Urothelium cell line (cell line): ENCODE measurements around the gene MRPL36.
A peak's percentile ranks its signal among the peaks of the same experiment; 100 is the strongest.

Experiments
- DNase-seq: peaks from one replicate; pipeline ENCODE4 v3.0.0; 2011; ENCODE audit warnings: low spot score, mixed read lengths
- FAIRE-seq: peaks from 2 replicates; lab custom pipeline; 2011; peaks lifted over from hg19 to GRCh38; lab: Jason Lieb, UNC

MRPL36 gene

DNA sequence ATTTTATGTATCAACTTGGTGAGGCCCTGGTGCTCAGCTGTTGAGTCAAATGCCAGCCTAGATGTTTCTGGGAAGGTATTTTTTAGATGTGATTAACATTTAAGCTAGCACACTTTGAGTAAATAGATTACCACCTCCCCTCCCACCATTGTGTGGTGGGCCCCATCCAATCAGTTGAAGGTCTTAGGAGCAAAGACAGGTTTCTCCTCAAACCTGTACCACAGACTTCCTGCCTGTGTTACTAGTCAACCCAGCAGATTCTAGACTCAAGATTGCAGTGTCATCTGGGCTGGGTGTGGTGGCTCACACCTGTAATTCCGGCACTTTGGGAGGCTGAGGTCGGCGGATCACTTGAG is 33.8 kb downstream of the MRPL36 start:
- FAIRE-seq (no peak), DNase-seq (no peak)

DNA sequence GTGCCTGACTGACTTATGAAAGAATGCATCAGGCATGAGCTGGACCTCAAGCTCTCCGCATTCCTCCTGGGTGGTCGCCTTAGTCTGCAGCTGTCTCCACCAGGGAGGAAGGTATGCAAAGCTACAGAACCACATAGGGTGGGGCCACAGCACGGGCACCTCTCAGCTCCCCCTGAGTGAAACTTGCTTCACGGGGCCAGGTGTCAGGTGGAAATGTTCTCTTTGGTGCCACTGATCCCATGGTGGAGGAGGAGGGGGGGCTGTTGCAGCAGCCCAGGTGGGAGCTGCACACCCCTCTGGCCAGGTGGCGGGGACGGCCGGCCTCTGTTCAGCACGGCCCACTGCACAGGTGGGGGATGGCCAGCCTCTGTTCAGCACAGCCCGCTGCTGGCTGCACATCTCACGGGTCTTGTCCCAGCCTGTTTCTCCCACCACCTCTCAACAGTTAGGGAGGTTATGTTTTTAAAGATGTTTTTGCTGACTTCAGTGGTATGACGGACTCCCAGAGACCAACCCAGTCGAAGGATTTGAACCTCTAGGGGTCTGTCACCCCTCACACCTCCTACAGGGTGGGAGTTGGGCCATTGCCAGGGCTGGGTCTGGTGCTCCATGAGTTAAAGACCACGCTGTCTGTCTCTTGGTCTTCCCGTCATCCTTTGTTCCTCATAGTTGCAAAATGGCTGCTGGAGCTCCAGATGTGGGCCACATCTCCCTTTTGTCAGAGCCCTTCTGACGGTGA is 34.3 kb downstream of the MRPL36 start:
- DNase-seq (no peak), FAIRE-seq (peak; percentile 44)

DNA sequence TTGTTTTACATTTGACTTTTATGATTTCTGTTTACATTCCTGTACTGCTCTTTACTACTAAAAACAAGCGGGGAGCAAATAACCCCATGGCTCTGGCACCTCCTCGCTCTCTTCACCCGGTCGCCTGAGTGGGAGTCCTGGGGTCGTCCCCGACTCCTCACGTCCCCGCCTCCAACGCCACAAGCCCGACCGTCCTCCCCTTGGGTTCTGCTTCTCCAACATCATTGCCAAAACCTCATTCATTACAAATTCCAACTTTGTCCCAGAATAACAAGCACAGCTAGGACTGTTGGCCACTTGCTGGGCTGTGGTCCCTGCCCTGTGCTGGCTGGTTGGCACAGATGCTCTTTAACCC is 35.1 kb downstream of the MRPL36 start:
- FAIRE-seq = no peak
- no peak for DNase-seq

DNA sequence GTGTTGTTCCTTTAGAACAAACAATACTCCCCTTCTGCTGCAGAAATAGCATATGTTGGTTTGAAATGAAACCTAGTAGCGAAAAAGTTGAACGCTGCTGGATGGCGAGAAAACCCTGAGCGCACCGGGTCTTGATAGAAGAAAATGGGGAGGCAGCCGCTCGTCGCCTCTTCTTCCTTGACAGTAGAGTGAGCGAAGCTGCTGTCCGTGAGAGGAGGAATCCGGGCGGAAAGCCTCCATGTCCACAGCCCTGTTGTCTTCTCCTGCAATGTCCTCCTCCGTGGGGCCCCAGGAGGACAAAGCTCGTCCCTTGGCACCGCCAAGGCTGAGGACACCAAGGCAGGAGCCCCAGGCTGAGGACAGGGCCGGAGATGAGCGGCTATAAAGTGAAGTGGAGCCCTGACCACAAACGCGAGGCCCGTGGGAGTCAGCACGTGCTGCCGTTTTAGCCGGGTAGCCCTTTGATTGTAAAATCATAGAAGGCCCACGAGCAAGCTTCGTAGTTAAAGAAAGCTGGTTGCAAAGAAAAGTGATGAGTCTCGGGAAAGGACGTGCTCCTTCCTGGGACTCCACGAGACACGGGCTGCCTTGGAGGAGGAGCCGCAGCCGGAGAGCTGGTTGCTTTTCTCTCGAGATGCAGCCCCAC is 35.6 kb downstream of the MRPL36 start:
- DNase-seq (no peak), FAIRE-seq (no peak)

DNA sequence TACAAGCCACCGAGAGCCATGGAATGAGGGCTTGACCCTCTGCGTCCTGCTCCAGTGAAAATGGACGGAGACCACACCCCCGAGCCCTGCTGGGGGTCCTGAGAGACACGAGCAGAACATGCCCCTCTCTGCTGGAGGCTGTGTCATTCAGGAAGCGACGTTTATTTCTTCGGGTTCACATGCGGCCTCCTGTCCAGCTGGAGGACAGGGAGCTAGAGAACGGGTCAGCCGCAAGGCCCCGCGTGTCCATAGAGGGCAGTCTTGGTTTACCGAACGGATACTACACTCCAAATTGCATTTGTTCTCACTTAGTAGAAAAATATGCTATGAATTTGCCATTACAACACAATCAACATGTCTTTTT is 36.1 kb downstream of the MRPL36 start:
- peak; percentile 67 for DNase-seq
- no peak for FAIRE-seq

DNA sequence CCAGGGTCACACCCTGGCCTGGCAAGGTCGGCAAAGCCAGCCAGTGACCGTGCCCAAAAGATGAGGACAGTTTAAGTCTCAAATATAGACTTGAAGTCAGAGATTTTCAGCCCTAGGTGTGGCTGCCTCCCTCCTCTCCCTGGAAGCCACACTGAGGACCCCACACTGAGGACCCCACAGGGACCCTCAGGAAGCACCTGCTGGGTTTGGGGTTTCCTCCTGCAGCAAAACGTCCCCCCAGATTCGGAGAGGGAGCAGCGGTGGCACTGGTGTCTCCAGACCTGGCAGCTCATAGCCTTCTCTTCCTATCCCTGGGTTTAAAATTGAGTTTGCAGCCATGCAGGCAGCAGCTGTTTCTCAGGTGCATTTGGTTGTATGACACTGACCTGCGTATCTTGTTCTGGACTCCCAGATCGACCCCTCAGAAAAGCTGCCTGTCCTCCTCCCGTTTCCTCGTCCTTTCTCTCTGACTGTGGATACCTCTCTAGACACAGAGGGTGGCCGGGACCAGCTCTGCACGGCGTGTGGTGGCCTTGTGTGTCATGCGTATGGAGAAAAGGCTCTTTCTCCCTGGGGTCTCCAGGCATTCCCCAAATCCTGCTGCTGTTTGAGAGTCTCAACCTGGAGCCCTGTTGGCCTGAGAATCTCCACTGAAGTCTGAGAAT is 36.6 kb downstream of the MRPL36 start:
- DNase-seq (no peak), FAIRE-seq (no peak)

DNA sequence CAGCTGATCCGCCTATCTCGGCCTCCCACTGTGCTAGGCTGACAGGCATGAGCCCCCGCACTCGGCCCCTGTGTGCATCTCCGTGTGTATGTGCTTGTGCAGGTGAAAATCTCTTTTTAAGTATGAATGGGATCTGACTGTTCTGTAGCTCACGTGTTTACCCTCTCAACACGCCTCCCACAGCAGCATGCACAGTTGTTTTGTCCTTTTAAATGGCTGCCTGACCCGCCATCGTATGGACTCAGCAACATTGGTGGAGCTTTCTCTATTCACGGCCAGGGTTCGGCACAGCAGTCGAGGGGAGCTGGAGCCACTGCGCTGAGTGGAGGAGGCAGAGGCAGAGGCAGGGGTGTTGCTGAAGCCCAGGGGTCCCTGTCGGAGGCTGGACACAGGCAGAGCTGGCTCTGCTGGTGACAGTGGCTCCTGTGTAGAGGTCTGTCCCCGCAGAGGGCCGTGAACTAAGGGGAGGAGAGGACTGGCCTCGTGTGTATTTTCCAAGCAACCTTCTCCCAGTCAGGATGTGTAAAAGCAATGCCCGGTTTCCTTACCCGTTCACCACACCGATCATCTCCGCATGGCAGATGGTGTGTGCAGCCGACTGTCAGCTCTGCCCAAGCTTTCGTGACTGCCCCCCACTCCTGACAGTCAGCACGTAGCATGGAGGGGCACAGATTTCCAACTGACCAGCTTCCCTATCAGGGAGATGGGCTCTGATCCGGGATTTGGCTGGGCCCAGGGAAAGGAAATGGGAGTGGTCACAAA is 37.3 kb downstream of the MRPL36 start:
- FAIRE-seq (peak; percentile 20), DNase-seq (no peak)

DNA sequence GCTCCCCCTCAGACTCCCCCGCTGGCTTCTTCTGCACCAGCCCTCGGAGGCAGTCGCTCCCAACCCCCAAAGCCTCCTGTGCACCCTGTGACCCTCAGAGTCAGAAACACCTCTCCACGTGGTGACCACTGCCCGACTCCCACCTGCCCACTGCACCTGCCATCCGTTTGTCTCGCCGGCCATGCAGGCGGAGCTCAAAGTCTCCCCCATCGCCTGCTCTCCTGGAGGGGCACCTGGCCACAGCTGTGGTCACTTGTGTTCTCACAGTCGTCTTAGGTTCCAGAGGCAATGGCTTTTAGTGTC is 38.2 kb downstream of the MRPL36 start:
- FAIRE-seq (no peak), DNase-seq (no peak)

DNA sequence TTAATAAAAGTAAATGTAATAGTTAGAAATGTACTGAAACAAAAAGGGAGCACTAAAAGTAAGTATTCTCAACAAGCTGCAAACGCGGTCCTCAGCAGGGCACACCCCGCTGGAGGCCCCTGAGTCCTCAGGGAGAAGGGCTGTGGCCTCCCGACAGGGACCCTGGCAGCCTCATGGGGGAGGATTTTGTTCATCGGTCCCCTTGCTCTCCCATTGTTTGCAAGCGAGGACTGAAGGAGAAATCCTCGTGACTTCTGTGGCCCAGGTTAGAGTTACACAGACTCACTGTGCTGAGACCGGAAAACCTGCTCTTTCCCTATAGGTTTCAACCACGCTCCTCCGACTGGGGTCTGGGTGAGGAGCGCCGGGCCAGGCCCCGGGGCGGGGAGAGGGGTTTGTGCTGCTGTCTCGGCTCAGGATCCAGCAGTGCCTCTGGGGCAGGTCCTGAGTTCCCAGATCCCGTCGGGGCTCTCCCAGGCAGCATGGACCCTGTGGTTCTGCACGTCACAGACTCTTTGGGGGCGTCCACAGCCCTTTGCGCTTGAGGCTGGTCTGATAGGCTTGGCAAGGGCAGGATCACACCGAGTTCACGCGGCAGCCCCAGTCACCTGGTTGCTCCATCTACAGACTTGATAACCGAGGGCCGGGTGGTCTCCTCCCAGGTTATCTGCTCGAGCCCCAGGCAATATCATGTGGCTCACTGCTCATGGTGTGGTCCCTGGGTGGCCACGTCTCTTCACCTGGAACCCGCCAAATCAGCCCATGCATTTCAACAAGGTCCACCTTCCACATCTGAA is 38.8 kb downstream of the MRPL36 start:
- FAIRE-seq (no peak), DNase-seq (no peak)

DNA sequence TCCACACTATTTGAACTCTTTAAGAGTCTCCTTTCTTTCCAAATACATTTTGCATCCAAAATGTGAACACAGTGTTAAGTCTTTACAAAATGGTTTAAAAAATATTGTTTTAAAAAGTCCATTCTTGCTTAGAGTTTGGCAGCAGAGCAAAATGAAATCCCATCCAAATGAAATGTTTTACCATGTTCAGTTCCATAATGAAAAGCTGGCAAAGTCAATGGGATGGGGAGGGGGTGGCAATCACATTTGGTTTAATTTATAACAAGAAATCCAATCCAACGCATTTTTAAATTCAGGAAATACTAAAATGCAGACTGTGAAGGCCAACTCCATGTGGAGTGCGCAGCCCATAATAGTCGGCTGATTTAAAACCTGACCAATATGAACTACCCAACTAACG is 39.4 kb downstream of the MRPL36 start:
- DNase-seq (no peak), FAIRE-seq (no peak)

DNA sequence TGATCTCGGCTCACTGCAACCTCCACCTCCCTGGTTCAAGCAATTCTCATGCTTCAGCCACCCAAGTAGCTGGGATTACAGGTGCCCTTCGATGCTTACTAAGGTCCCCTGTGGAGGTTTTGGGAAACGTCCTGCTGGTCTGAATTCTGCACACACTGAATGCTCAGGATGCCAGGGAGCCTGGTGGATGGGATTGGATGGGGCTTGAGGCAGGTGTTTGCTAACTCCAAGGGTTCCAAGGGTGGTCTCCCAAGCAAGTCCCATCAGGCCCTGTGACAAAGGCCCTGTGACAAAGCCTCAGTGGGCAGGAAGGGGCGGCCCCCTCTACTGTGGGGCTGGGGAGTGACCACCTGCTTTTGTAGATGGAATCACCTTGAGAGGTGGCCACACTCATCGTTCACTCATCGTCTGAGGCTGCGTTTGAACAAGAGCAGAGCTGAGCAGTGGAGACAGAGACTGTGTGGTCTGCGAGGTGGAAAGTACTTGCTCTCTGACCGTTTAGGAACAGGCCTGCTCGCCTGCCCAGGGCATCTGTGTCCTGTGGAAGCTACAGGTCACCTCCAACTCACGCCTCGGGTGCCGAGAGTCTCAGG is 40.2 kb downstream of the MRPL36 start:
- FAIRE-seq (no peak), DNase-seq (no peak)

DNA sequence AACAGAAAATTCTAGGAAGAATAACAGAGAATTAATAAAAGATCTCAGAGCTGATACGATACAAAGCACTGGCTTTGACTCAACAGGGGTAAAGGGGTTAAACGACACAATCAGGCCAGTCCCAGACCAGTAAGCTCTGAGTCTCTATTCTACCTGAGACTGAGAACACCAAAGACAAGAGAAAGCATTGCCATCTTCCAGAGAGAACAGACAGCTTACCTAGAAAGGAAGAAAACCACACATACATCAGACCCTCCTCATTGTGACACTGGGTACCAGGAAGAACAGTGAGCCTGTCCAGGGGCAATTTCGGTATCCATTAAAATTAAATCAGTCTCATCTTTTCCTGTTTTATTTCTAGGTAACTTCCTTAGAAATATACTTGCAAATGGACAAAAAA is 41.1 kb downstream of the MRPL36 start:
- DNase-seq (no peak), FAIRE-seq (no peak)

DNA sequence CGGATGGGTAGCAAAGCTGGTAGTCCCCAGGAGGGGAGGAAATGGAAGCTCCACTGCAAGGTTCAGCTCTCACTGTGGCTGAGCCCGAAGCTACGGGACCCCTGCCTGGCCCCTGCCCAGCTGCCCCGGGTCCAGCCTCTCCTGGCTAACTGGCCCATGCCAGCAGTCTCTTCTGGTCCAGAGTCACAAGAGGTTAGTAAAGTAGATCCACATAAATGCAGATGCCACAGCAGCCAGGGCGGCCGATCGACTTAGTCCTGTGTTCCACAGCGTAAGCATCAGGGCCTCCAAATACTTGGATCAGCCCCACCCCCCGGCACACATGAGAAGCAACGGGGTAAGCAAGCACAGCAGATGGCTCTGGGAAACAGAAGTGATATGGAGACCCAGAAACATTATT is 42.1 kb downstream of the MRPL36 start:
- DNase-seq (no peak), FAIRE-seq (no peak)

DNA sequence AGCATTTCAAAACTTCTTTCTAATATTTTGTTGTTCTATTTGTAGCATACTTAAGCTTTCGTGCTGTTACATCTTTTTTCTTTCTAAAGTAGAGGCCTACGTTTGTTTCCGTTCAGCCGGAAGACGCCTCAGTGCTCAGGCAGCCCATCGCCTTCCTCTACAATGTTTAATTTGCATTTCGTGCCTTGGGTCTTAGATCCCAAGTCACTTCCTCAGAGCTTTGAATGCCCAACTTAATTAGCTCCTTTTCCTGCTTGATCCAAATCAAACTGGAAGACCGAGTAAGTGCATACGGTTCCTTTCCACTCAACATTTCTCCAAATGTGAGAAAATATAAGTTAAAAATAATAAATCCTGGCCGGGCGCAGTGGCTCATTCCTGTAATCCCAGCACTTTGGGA is 43.2 kb downstream of the MRPL36 start:
- DNase-seq (no peak), FAIRE-seq (no peak)

DNA sequence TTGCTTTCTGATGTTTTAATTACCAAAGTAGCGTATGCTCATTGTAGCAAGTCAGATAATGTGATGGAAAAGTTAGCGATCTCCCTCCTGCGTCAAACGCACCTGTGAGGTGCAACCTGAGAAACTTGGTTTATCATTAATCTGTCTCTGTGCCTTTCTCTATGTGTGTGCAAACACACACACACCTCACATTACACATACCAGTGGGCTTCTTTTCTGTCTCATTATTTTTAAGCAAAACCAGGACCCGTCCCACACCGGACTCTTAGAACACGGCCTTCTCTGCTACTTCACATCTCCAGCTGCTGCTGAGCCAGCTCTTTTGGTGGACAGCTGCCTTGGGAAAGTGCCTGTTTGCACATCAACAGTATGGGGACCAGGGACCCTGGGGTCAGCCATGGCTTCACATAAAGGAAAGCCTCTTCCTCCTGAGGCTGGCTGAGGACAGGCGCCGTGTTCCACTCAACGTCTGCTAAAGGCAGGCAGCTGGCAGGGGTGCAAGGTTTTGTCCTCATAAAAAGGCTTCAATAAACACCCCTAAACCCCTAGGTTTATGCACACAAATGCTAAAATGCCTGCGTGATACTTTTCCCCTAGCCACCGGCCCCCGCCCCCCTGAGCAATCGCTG is 44.2 kb downstream of the MRPL36 start:
- DNase-seq (no peak), FAIRE-seq (no peak)

DNA sequence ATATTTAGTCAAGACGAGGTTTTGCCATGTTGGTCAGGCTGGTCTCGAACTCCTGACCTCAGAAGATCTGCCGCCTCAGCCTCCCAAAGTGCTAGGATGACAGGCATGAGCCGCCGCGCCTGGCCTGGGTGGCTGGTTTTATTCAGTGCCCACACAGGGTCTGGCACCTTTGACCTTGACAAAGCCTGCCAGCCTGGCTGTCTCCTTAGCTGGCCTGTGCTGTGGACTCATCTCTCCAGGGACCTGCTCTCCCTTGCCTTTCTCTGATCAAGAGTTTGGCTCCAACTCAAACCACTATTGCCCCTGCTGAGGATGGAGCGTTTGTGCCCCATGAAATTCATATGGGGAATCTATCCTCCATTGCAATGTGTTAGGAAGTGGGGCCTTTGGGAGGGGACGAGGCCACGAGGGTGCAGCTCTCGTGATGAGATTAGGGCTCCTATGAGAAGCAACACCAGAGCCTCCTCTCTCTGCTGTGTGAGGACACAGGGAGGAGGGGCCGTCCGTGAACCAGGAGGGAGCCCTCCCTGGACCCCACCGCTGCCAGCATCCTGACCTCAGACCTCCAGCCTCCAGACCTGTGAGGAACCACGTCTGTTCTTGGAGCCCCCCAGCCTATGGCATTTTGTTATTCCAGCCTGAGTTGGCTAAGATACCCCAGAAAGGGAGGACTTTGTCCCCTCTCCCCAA is 45.0 kb downstream of the MRPL36 start:
- DNase-seq (no peak), FAIRE-seq (no peak)

DNA sequence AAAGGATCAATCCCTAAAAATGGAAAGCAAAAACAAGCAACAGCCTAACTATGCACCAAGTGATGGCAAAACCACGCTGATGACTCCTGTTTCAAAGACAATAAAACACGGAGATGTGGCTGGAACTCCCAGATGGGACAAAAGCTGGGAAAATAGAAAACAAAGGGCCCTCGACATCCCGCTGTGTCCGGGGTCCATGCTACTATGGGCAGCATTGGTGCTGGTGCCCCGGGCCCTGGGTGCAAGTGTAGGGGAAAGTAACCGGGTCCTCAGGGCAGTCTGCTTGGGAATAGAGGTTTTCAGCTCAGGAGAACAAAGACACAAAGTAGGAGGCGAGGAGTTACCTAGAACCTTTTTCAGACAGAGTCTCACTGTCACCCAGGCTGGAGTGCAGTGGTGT is 46.1 kb downstream of the MRPL36 start:
- DNase-seq (no peak), FAIRE-seq (no peak)

DNA sequence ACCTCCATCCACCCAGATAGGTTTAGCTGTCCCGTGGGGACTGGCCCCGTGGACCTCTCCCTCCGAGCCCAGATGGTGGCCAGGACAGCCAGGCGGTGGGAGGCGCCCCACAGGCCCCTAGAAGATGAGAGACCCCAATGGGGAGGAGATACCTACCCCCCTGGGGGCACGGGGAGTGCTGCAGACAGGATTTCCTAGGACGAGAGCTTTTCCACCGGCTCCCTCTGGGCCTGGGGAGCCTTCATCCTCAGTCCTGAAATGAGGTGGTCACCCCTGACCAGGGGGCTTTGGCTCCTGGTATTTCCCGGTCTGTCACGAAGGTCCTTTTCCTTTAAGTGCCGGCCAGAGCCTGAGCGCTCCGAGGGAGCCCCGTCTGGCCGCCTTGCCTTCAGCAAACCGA is 46.8 kb downstream of the MRPL36 start:
- no peak for FAIRE-seq

DNA sequence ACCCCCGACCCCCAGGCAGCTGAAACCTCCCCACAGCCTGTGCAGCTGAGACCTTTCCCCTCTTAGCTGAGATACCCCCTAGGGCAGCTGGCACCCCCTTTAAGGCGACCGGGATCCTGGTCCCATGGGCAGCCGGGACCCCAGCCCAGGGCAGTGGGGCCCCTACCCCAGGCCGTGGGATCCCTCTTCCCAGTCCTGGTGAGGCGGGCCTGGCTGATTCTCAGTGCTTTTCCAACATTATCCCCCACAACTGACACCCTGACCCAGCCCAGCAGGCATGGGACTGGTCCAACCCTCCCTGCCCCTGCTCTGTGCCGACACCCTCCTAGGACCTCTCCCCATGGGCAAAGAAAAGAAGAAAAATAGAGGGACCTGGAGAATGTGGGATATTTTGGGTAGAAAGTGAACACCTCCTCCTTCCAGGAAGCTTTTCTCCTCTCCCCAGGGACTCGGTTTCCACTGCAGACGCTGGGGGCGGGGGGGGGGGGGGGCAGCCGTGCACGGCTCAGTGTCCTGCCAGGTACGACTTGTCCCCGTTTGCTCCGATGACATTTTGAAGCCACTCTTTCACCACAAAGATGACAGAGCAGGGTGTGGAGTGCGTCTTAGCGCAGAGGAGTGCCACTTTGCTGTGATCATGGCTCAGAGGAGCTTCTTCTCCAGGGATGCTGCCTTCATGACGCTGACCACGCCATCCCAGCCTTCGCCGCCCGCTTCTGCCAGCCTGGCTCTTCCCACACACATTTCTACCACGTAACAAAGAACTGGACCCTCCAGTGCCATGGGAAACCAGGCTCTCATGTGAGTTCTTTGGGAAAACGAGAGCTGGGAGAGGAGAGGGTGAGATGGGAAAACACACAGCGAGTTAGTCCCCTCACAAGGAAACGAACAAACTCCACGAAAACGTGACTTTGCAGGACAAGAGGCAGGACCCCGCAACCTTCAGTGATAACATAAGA is 47.5 kb downstream of the MRPL36 start:
- FAIRE-seq = peak; percentile 42
- DNase-seq = no peak

More for the DNA sequence above, 46.8 kb downstream of the MRPL36 start:
- no peak for DNase-seq
